HG02678 (cell line): ENCODE measurements around the gene MED1.

Experiments
- ATAC-seq: cut with Tn5 transposase; IDR thresholded peaks from one replicate; pipeline ENCODE4 v1.9.1; 2021; ENCODE audit warnings: mild to moderate bottlenecking, moderate library complexity; ENCODE audit not compliant: unreplicated experiment

MED1 gene

DNA sequence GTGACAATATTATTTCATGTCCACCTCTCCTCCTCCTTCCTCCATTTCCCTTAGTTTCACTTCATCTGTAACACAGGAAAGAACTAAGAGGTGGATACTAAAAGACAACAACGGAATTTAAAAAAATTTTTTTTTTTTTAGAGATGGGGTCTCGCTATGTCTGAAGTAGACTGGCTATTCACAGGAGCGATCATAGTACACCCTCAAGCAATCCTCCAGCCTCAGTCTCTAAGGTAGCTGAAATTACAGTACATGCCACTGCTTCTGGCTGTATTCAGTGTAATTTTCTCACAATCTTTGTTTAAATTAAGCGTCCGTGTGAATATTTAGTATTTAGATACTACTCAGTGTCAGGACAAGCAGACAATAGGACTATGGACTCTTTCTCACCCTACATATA, 85.2 kb downstream of the MED1 start:
- no peak for ATAC-seq

DNA sequence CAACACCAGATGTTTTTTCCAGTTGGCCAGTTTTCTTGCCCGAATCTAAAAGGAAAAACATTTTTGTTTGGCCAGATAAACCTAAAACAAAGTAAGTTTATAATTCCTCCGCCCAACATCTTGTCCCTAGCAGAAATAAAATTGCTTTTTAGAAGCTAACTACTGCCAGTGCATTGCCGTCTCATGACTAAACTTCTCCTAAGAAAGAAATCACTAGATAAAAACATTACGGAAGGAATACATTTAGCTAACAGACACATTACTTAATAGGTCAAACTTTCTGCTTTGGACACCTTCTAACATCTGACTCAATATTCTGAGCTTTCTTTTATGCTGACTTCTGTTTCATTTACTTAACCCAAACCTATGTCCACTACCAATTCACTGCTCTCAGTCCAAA, 85.8 kb downstream of the MED1 start:
- ATAC-seq, result no peak

DNA sequence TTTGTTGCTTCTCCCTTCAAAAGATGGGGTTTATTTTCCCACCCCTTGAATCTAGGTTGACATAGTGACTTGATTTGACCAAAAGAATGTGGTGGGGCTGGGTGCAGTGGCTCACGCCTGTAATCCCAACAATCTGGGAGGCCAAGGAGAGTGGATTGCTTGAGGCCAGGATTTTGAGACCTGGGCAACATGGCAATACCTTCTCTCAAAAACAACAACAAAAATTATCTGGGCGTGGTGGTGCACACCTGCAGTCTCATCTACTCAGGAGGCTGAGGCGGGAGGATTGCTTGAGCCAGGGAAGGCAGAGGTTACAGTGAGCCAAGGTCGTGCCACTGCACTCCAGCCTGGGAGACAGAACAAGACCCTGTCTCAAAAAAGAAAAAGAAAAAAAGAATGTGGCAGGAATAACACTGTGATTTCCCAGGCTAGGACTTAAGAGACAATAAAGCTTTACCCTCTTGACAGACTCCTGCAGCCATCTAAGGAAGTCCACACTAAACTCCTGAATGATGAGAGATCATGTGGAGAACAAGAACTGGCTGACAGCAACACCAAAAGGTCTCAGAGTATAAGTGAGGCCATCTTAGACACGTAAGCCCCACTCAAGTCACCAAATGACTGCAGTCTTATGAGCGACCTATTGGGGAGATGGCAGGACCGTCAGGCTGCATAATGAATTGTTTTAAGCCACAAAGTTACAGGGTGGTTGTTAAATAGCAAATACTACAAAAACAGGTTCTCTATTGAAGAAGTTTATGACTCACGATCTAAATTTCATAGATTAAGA, 86.6 kb downstream of the MED1 start:
- ATAC-seq, result no peak

DNA sequence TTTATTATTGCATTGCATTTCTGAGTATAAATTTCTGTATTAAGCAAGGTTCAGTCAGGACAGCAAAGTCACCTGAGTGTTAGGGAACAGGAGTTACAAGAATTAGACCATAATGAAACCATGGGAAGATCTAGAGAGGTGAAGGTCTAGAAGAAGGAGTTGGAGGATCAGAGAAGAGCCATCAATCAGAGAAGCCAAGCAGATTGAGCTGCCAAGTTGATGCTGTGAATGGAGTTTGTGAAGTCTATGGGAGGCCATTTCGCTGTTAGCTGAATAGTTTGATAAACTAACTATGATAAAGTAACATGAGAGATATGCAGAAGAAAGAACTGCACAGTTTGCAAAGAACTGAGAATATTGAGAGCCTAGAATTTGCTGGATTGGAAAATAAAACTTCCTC, 90.0 kb downstream of the MED1 start:
- ATAC-seq, result no peak

DNA sequence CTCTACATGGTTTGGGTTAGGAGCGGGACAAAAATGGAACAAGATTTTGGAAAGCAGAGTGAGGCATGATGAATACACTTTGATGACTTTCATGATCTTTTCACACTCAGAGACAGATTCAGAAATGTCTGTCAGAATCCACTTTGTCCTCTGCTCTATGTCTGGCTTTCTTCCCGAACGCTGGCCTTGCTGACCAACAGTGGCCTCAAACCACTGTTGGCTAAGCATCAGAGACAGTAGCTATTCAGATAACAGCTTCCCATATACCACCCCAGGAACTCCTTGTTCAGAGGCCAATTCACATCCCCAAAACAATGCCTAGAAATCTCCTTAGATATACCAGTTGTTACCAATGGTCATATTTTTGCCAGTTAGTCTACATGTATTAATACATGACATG, 90.5 kb downstream of the MED1 start:
- no peak for ATAC-seq

DNA sequence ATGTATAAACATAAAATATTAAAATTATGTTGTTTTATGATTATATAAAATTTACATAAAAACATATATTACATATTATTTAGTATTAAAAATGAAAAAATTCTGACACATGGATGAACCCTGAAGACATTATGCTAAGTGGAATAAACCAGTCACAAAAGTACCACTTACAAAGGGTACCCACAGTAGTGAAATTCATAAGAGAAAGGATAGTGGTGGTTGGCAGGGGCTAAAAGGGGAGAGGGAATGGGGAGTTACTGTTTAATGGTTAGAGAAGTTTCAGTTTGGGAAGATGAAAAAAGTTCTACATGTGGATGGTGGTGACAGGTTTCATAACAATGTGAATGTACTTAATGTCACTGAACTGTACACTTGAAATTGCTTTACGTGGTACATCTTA, 91.1 kb downstream of the MED1 start:
- ATAC-seq, result no peak

DNA sequence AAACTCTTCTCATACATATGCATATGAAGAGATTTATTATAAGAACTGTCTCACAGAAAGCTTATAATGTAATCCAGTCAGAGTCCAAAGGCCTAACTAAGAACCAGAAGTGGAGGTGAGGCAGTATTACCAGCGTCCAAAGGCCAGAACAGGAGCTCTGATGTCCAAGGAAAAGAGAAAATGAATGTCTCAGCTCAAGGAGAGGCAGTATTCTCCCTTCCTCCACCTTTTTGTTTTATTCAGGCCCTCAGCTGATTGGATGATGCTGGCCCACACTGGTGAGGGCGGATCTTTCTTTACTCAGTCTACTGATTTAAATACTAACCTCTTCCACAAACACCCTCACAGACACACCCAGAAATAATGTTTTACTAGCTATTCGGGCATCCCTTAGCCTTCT, 93.1 kb downstream of the MED1 start:
- no peak for ATAC-seq

DNA sequence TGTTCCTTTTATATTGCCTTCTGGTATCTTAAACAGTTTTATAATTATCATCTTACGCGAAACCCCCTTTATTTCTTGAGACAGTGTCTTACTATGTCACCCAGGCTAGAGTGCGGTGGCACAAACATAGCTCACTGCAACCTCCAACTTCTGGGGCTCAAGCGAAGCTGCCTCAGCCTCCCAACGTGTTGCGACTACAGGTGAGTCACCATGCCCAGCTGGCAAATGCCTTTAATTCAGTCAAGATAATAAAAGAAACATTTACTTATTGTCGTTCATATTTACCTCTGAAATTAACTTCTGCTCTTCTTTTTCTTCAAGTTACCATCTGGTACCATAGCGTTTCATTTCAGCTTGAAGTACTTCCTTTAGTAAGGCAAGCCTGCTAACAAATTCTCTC, 93.6 kb downstream of the MED1 start:
- ATAC-seq, result no peak
